OCI-LY1 (cell line): Measurements from ENCODE around the gene FMR1NB.

Experiments used
- H2AFZ ChIP-seq: fragments of 200-600 bp; sonication (generic), shearing (Covaris generic); 2 replicates; pipeline ENCODE4 v1.6.0; 2014; ENCODE audit warnings: antibody characterized with exemption, mild to moderate bottlenecking, low read length
- H3F3A ChIP-seq: fragments of 200-600 bp; sonication (generic), shearing (Covaris generic); 2 replicates; pipeline ENCODE4 v1.6.0; 2014; ENCODE audit warnings: mild to moderate bottlenecking, antibody characterized with exemption, low read length, moderate library complexity; ENCODE audit not compliant: insufficient read depth
- H3K27ac ChIP-seq: fragments of 200-600 bp; sonication (generic); 2 replicates; pipeline ENCODE4 v1.5.1; 2014; ENCODE audit warnings: low read length, mixed run types, mild to moderate bottlenecking, low read depth; ENCODE audit not compliant: poor library complexity, severe bottlenecking
- H3K27me3 ChIP-seq: fragments of 200-600 bp; sonication (generic); 2 replicates; pipeline ENCODE4 v1.6.0; 2014; ENCODE audit warnings: antibody characterized with exemption, mild to moderate bottlenecking, low read length, moderate library complexity; ENCODE audit not compliant: insufficient read depth
- H3K36me3 ChIP-seq: fragments of 200-600 bp; sonication (generic); 2 replicates; pipeline ENCODE4 v1.6.1; 2014; ENCODE audit warnings: mild to moderate bottlenecking, antibody characterized with exemption, low read length, moderate library complexity, mixed read lengths; ENCODE audit not compliant: insufficient read depth
- H3K4me1 ChIP-seq: fragments of 200-600 bp; sonication (generic); 2 replicates; pipeline ENCODE4 v1.5.1; 2014; ENCODE audit warnings: mild to moderate bottlenecking, low read length, moderate library complexity; ENCODE audit not compliant: insufficient read depth, severe bottlenecking
- H3K4me2 ChIP-seq: fragments of 200-600 bp; sonication (generic), shearing (Covaris generic); 2 replicates; pipeline ENCODE4 v1.6.1; 2014; ENCODE audit warnings: low read length
- H3K4me3 ChIP-seq: fragments of 200-600 bp; sonication (generic); 2 replicates; pipeline ENCODE4 v1.5.1; 2014; ENCODE audit warnings: low read length, low read depth, mild to moderate bottlenecking, mixed read lengths; ENCODE audit not compliant: poor library complexity, severe bottlenecking
- H3K79me2 ChIP-seq: fragments of 200-600 bp; shearing (Covaris generic); 2 replicates; pipeline ENCODE4 v1.6.1; 2016; ENCODE audit warnings: mixed run types, low read length, mixed read lengths; ENCODE audit not compliant: insufficient read depth
- H3K9ac ChIP-seq: fragments of 200-600 bp; sonication (generic), shearing (Covaris generic); 2 replicates; pipeline ENCODE4 v1.6.1; 2014; ENCODE audit warnings: mild to moderate bottlenecking, low read length, mixed read lengths
- H3K9me2 ChIP-seq: fragments of 200-600 bp; sonication (generic), shearing (Covaris generic); 2 replicates; pipeline ENCODE4 v1.6.1; 2014; ENCODE audit warnings: low read depth, mild to moderate bottlenecking, low read length, mixed read lengths
- H3K9me3 ChIP-seq: fragments of 200-600 bp; shearing (Covaris generic); 2 replicates; pipeline ENCODE4 v1.6.1; 2014; ENCODE audit warnings: low read length, mixed read lengths
- H4K20me1 ChIP-seq: fragments of 200-600 bp; sonication (generic), shearing (Covaris generic); 2 replicates; pipeline ENCODE4 v1.6.0; 2016; ENCODE audit warnings: mild to moderate bottlenecking, low read length; ENCODE audit not compliant: insufficient read depth
- CTCF ChIP-seq: fragments of 200-600 bp; sonication (generic), shearing (Covaris generic); IDR thresholded peaks from 2 replicates; pipeline ENCODE4 v1.5.1; 2017; ENCODE audit warnings: mild to moderate bottlenecking, antibody characterized with exemption, low read length, moderate library complexity, mixed read lengths
- EZH2 ChIP-seq: fragments of 200-600 bp; sonication (generic), shearing (Covaris generic); IDR thresholded peaks from 2 replicates; pipeline ENCODE4 v1.8.0; 2017; ENCODE audit warnings: borderline replicate concordance, mixed run types, mild to moderate bottlenecking, antibody characterized with exemption, low read length, moderate library complexity, mixed read lengths

The FMR1NB gene

GRCh38 chrX:148037020-148037419, 55.9 kb downstream of the FMR1NB start:
- Histone ChIP-seq H3K9me2 (no peaks in the 10 kb centered on the region), H3K4me2 (no peak overlapping the region), H4K20me1 (no peaks in the 10 kb centered on the region), H3K27ac (no peak overlapping the region), H3K27me3 (no peaks in the 10 kb centered on the region), H3K79me2 (no peaks in the 10 kb centered on the region), H3K4me3 (no peak overlapping the region), H2AFZ (no peak overlapping the region), H3K4me1 (no peaks in the 10 kb centered on the region), H3F3A (no peaks in the 10 kb centered on the region), H3K9me3 (no peaks in the 10 kb centered on the region), H3K9ac (no peak overlapping the region), H3K36me3 (no peaks in the 10 kb centered on the region)
- TF ChIP-seq EZH2 (no peak), CTCF (no peak)

GRCh38 chrX:148043271-148043855, 62.2 kb downstream of the FMR1NB start:
- Histone ChIP-seq H2AFZ (no peak overlapping the region), H3K9me2 (no peaks in the 10 kb centered on the region), H4K20me1 (no peaks in the 10 kb centered on the region), H3K9ac (no peak overlapping the region), H3K4me1 (no peaks in the 10 kb centered on the region), H3K79me2 (no peaks in the 10 kb centered on the region), H3F3A (no peaks in the 10 kb centered on the region), H3K9me3 (no peaks in the 10 kb centered on the region), H3K4me2 (no peak overlapping the region), H3K27ac (no peak overlapping the region), H3K27me3 (no peaks in the 10 kb centered on the region), H3K4me3 (no peak overlapping the region), H3K36me3 (no peaks in the 10 kb centered on the region)
- TF ChIP-seq EZH2 = no peak
- no peak for TF ChIP-seq CTCF

- no peaks in the 10 kb centered on the region for H3K4me1 ChIP-seq
- H3K9me2 ChIP-seq = no peaks in the 10 kb centered on the region
- H3K4me3 ChIP-seq = no peak overlapping the region
- no peak overlapping the region for H3K9ac ChIP-seq
- H3K79me2 ChIP-seq = no peaks in the 10 kb centered on the region
- no peak overlapping the region for H3K27ac ChIP-seq
- H3K36me3 ChIP-seq = no peaks in the 10 kb centered on the region
- H3K4me2 ChIP-seq = no peak overlapping the region
- no peaks in the 10 kb centered on the region for H4K20me1 ChIP-seq
- no peak overlapping the region for H2AFZ ChIP-seq
- no peak for TF ChIP-seq EZH2
- TF ChIP-seq CTCF = no peak
- no peaks in the 10 kb centered on the region for H3K27me3 ChIP-seq
- H3K9me3 ChIP-seq = no peaks in the 10 kb centered on the region
- no peaks in the 10 kb centered on the region for H3F3A ChIP-seq
Measured at GRCh38 chrX:148047200-148047599, 66.1 kb downstream of the FMR1NB start.
